Dermis blood vessel endothelial cell (primary cell): ENCODE results near the gene SGO1. TPM values are rescaled to one million over a fixed set of nuclear protein-coding genes. Genes with fewer than 3 reads are reported as not detected.
"Not testable (repeated sequence)": the region's sequence is repeated elsewhere in the genome, so short reads cannot be mapped to it uniquely, and the experiment has no call there.

ENCODE experiments used
- DNase-seq: peaks from one replicate; pipeline ENCODE4 v3.0.0; 2010
- total RNA-seq: library from RNA; depleted of rRNA; stranded (reverse); fragments of >200 nt; gene quantifications from 2 replicates; pipeline ENCODE4 v1.2.3, GENCODE V29; 2014

Gene SGO1
- total RNA-seq = 2.6 and 10.5 TPM in 2 replicates

GRCh38 chr3:20185679-20186599 lies at the start of gene SGO1:
Gene SGO1, minus strand, starts transcription at chr3:20186206. Its CDS starts 2,179 bp downstream, at chr3:20184027.
- peak; percentile 99 for DNase-seq

DNA sequence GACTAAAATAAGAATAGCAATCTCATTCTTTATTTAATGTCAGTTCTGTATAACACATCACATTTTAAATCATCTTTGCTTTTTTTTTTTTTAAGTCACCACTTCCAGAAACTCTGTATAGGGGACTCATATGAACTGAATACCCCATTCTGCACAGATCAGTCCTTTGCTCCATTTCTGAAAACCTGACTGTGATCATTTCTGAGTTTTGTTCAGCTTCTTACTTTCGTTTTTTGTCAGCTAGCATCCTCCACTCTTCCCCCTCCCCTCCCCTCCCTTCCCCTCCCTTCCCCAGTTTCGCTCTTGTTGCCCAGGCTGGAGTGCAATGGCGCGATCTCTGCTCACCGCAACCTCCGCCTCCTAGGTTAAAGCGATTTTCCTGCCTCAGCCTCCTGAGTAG lies 49.8 kb upstream of the SGO1 start:
- no peak for DNase-seq

DNA sequence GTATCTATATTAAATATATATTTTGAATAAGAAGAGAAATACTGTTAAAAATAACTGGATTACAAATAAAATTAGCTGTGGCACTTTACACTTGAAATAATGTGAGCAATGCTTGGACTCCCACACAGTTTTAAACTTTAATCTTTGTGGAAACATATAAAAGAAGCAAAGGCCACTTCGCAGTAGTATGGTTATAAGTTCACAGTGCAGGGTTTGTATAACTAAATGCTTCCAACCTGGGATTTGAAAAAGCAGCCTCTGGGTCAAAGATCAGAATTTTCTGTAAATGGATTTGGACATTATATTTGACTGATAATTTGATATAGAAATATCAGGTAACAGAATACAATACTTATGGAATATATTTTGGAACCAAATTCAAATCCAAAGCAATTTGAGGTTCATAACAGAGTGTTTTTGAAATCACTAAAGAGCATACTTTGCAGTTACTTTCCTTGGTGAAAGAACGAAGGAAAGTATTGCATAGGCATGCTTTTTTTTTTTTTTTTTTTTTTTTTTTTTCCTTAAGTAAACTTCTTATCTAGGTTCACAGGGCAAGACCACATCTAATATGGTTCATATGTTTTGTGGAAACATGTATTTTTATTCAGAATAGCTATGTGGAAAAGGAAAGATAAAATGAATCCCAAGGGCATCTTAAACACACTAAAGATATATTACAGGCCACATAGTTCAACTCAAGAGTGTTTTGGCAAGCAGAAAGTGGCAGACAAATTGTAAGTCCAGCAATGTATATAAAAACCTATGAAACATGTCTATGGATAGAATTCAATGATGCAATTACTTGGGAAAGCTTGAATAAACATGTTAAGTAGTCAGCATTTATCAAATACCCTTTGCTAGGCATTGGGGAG lies 47.1 kb upstream of the SGO1 start:
- no peak for DNase-seq

GRCh38 chr3:20230954-20231353 lies 44.9 kb upstream of the SGO1 start:
- no peak for DNase-seq

DNA sequence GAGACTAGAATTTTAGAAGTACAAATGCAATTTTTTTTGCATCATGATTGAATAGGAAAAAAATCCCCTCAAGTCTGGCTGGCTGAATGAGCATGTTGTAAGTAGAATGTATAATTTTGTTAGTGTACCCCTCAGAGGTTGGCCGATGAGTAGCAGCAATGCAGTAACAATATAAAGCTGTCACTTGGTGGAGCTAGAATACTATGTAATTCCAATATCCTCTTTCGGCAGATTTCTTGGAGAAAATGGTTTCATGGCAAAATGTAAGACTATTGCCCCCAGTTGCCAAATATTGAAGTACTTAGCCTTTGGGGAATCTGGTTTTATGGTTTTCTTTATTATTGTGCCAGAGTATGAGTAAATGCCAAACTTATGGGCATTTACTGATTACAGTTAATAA lies 39.8 kb upstream of the SGO1 start:
- peak; percentile 77 for DNase-seq

DNA sequence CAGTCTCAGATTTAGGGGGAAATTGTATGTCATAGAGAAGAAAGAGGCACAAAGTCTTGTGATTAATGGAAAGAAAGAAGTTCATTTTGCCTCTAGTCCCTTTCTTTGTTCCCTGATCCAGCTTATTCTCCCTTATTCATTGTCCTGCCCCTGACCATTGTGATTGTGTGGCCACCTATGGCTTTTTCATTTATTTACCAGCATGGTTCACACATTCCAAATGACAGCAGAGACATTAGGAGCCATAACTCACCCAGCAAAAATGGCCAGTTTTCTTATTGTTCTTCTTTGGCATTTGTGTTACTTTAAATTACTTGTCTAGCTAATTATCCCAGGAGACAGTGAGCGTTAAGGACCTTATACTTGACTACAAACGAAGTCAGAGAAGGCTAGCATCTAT lies 36.3 kb upstream of the SGO1 start:
- DNase-seq = no peak

GRCh38 chr3:20218215-20218614 lies 32.2 kb upstream of the SGO1 start:
- DNase-seq = no peak

DNA sequence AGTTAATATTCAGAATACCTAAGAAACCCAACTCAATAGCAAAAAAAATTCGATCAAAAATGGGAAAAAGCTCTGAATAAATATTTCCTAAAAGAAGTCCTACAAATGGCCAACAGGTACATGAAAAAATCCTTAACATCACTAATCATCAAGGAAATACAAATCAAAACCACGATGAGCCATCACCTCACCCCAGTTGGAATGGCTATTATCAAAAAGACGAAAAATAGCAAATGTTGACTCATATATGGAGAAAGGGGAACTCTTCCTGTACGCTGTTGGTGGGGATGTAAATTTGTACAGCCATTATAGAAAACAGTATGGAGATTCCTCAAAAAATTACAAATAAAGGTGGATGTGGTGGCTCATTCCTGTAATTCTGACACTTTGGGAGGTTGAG lies 29.6 kb upstream of the SGO1 start:
- no peak for DNase-seq

DNA sequence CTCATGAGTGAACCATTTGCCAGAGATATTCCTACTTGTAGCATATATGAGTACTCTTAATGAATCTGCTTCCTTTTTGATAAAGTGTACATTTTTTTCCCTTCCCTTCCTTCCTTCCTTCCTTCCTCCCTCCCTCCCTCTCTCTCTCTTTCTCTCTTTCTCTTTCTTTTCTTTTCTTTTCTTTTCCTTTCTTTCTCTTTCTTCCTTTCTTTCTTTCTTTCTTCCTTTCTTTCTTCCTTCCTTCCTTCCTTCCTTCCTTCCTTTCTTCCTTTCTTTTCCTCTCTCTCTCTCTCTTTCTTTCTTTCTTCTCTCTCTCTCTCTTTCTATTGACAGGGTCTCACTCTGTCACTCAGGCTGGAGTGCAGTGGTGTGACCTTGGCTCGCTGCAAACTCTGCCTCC lies 27.5 kb upstream of the SGO1 start:
- DNase-seq = not testable (repeated sequence)

- not testable (repeated sequence) for DNase-seq
These were observed 21.9 kb upstream of the SGO1 start for GRCh38 chr3:20207945-20208344.

DNA sequence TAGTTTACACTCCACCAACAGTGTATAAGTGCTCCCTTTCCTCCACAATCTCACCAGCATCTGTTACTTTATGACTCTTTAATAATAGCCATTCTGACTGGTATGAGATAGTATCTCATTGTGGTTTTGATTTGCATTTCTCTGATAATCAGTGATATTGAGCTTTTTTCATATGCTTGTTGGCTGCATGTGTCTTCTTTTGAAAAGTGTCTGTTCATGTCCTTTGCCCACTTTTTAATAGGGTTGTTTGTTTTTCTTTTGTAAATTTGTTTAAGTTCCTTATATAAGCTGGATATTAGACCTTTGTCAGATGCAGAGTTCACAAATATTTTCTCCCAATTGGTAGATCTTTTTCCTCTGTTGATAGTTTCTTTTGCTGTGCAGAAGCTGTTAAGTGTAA lies 19.9 kb upstream of the SGO1 start:
- DNase-seq = not testable (repeated sequence)

- DNase-seq = no peak
These were observed 15.1 kb upstream of the SGO1 start for GRCh38 chr3:20201143-20201542.

DNA sequence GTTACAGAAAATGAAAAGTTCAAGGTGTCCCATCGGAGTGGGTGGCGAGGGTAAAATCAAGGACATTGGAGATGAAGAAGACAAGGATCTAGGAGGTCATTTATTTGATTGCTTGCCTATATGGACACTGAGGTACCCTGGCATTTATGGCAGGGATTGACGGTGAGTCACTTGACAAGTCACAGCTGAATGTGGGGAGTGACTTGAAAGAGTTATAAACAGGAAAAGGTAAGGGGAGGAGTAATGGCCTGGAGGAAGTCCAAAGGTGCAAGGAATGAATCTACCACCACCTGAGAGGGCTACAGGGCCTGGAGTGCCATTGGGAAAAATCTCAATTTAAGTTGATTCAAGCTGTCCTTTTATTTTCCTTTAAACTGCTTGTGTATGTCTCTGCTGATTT lies 11.8 kb upstream of the SGO1 start:
- DNase-seq = no peak

- no peak for DNase-seq
These were observed 8.9 kb upstream of the SGO1 start for GRCh38 chr3:20194793-20195460.

DNA sequence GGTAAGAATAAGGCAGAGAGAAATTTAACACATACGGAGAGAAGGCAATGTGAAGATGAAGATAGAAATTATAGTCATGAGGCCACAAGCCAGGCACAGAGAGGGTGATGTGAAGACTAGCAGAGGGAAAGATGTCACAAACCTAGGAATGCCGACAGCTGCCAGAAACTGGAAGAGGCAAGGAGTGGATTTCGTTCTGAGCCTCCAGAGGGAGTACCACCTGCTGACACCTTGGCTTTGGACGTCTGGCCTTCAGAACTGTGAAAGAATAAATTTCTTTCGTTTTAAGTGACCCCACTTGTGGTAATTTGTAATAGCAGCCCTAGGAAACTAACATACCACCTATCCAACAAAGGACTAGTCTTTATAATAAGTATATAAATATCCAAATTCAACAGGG lies 5.0 kb upstream of the SGO1 start:
- no peak for DNase-seq

DNA sequence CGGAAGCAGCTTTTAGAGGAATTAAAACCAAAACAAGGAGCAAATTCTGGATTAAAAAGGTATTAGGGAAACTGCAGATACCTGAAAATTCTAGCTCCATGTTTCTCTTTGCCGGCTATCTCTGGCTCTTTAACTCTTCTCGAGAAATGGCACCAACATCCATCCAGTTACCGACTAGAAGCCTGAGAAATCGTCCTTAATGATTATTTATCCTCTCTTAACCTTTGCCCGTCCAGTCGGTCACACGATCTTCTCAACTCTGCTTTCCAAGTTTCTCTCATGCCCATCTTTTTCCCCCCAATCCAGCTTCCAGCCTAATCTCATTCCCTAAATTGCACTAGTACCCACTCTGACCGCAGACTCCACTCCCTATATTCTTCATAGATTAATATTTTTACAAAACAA lies 596 bp upstream of the SGO1 start:
- DNase-seq = no peak

GRCh38 chr3:20185331-20185678 lies 701 bp downstream of the SGO1 start:
- peak; percentile 44 for DNase-seq

GRCh38 chr3:20182206-20182605 lies 3.8 kb downstream of the SGO1 start:
- DNase-seq = no peak

- no peak for DNase-seq
These were observed 4.7 kb downstream of the SGO1 start for GRCh38 chr3:20181276-20181675.

DNA sequence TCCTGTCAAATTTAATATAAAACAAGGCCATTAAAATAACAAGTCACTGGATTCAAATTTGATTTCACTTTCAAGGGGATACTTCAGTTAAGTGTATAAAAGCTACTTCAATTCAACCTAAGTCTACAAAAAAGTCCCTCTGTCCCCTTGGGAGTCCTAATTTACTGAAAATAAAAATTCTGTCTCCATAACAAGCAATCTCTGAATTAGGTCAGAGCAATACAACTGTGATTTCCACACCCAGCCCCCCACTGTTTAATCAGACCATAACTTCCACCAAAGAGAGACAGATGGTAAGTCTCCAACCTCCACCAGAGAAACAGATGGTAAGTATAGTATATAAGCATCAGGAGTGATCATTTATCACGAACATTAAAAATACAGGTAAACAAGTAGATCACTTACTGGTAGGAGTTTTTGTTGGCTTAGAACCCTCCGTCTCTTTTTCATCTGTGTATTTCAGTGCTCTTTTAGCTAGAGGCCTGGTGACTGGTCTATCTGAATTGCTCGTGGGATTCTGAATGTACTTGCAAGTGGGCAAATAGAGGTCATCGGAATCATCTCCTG lies 12.1 kb downstream of the SGO1 start:
- DNase-seq = no peak

GRCh38 chr3:20161714-20162113 lies 24.3 kb downstream of the SGO1 start:
- no peak for DNase-seq

GRCh38 chr3:20160230-20160629 lies 25.8 kb downstream of the SGO1 start:
- no peak for DNase-seq

DNA sequence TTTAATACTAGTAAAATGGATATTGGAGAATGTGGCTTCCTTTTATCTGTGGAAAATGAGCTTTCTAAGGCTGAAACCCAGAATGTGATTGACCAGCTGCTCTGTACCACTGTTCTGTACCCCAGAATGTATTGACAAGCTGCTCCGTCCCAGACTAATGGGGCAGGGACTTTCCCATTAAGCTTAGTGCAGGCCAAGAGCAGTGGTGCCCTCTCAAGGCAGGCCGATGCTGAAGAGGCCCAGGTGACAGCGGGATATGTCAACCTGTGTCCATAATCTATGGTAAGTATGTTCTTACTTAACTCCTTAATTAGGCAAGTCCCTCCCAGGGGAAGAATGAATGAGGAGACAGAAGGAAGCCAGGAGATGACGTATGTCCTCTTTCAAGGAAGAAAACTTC lies 31.1 kb downstream of the SGO1 start:
- no peak for DNase-seq
